K562 (cell line): Measurements from ENCODE around the gene TSGA10. TPM values are rescaled to one million over a fixed set of nuclear protein-coding genes. Genes with fewer than 3 reads are reported as not detected.

ENCODE experiments used
- ARID1B ChIP-seq: fragments of 450-650 bp; IDR thresholded peaks from 2 replicates; pipeline ENCODE4 v1.6.1; 2016; ENCODE audit warnings: antibody characterized with exemption, mild to moderate bottlenecking, inconsistent platforms
- CHD7 ChIP-seq: fragments of 200-600 bp; sonication (generic); IDR thresholded peaks from one replicate; pipeline ENCODE4 v1.6.1; 2012; ENCODE audit warnings: mild to moderate bottlenecking, low read depth, low read length, inconsistent platforms
- PHTF2 ChIP-seq: fragments of 250-450 bp; sonication (Bioruptor Pico); IDR thresholded peaks from 2 replicates; pipeline ENCODE4 v1.5.0; 2021; ENCODE audit warnings: mild to moderate bottlenecking
- PTBP1 ChIP-seq: fragments of 200-400 bp; formaldehyde crosslinking; IDR thresholded peaks from 2 replicates; pipeline ENCODE4 v1.6.1; 2017; ENCODE audit warnings: low read depth, low read length
- RNF2 ChIP-seq: sonication (generic); IDR thresholded peaks from 2 replicates; pipeline ENCODE4 v1.6.1; 2016
- ZNF77 ChIP-seq: fragments of 250-450 bp; sonication (Bioruptor Pico); IDR thresholded peaks from 2 replicates; pipeline ENCODE4 v1.5.0; 2020
- polyA plus RNA-seq, 8 experiments: library from polyadenylated mRNA; depleted of rRNA in 4 of 8; stranded (reverse) in 5 of 8; unstranded in 3 of 8; fragments of >200 nt; fragmentation: Nextera tagmentation in 2 of 8; fragmentation: Illumina TruSeq in 1 of 8; extraction: Ambion mirVana in 2 of 8; extraction: Trizol in 1 of 8; gene quantifications; 2 replicates each; pipeline versions ENCODE4 v1.2.1 to v1.2.3, GENCODE V29; 2011 to 2014; ENCODE audit warnings: inconsistent platforms in 1 of 8, missing spikeins in 1 of 8
- total RNA-seq, 7 experiments: library from RNA; depleted of rRNA in 6 of 7; stranded (reverse); fragments of >200 nt in 6 of 7; fragmentation: Illumina TruSeq in 2 of 7; extraction: Trizol in 2 of 7; gene quantifications; 2 replicates each; pipeline versions ENCODE4 v1.2.1 to v1.2.3, GENCODE V29; 2011 to 2021; ENCODE audit warnings: low replicate concordance in 1 of 7

Gene TSGA10
- total and polyA plus RNA-seq, 9 of the 15 experiments (the other 6 are each of a cell fraction or from before 2014, with no cell fraction given): 2.1 to 11.3 (median 3.2) TPM

GRCh38 chr2:99035920-99036319 lies 118.8 kb downstream of the TSGA10 start (continued):
- no peak for TF ChIP-seq CHD7
- no peak for TF ChIP-seq ARID1B
- TF ChIP-seq ZNF77: no peak
- no peak for TF ChIP-seq PHTF2 (CRISPR knock-in tag)
- TF ChIP-seq RNF2: no peak
- no peak for TF ChIP-seq PTBP1
